Measurements from ENCODE around the gene CNTFR. TPM values are rescaled to one million over a fixed set of nuclear protein-coding genes. Genes with fewer than 3 reads are reported as not detected.

Gene CNTFR
- total and polyA plus RNA-seq, 2 of the 8 experiments (the other 6 are each of a cell fraction or from before 2014, with no cell fraction given): 1.2 to 4.2 TPM

- H3K9me3 ChIP-seq (ENCODE audit: insufficient read depth in 2 of 2, low read depth in 1 of 2, low read length in 1 of 2): no peaks in the 10 kb centered on the region
- H2BK120ac ChIP-seq (replicated peaks; ENCODE audit: low read depth, low read length): no peak overlapping the region
- no peak overlapping the region for H2AFZ ChIP-seq (ENCODE audit: low read length)
- H3K18ac ChIP-seq (ENCODE audit: extremely low read depth, low read length): no peak overlapping the region
- no peak overlapping the region for H3K14ac ChIP-seq (ENCODE audit: insufficient read length)
- no peak for DNase-seq (ENCODE audit: low read depth in 1 of 2, low spot score in 2 of 2)
- POLR2A ChIA-PET (ENCODE audit: partially characterized antibody): no interaction called here
- no peak overlapping the region for H2AK5ac ChIP-seq (ENCODE audit: low read depth, low read length)
- H3K23me2 ChIP-seq (ENCODE audit: low read depth, low read length): peaks cover 3% of the 10 kb centered on the region; the same call in 1 of the 2 replicates
- no peak overlapping the region for H4K91ac ChIP-seq (replicated peaks; ENCODE audit: insufficient read length, low read length)
- no peaks in the 10 kb centered on the region for H3K79me2 ChIP-seq (ENCODE audit: control insufficient read depth in 1 of 2, insufficient read depth in 2 of 2, low read length in 2 of 2)
- H3K4me2 ChIP-seq (ENCODE audit: insufficient read depth in 1 of 2, low read depth in 2 of 2, low read length in 2 of 2): no peak overlapping the region
- H2BK20ac ChIP-seq (ENCODE audit: low read length): no peak overlapping the region
- peaks cover 13 to 48% (median 23%) of the 10 kb centered on the region in 4 experiments for H3K4me1 ChIP-seq (replicated peaks in 1 of 4; ENCODE audit: control insufficient read depth in 3 of 4, insufficient read depth in 4 of 4, low read length in 3 of 4)
- H3K4ac ChIP-seq (replicated peaks; ENCODE audit: insufficient read length, low read depth, low read length): no peak overlapping the region
- no peak overlapping the region for H2BK12ac ChIP-seq (ENCODE audit: low read depth, low read length)
- H3K36me3 ChIP-seq (ENCODE audit: control insufficient read depth in 2 of 4, insufficient read depth in 4 of 4, low read length in 3 of 4): no peaks in the 10 kb centered on the region
- no peak overlapping the region for H3K4me3 ChIP-seq (ENCODE audit: extremely low read depth in 1 of 4, insufficient read depth in 2 of 4, low read depth in 3 of 4, low read length in 4 of 4)
- H3K9ac ChIP-seq (replicated peaks in 1 of 4; ENCODE audit: extremely low read depth in 1 of 4, low read depth in 3 of 4, low read length in 3 of 4): no peak overlapping the region
- H4K5ac ChIP-seq (ENCODE audit: insufficient read length, low read depth, low read length): no peak overlapping the region
- peaks cover 0 to 2% of the 10 kb centered on the region in 2 experiments for H4K20me1 ChIP-seq (replicated peaks in 1 of 2; ENCODE audit: control insufficient read depth in 1 of 2, insufficient read depth in 2 of 2, low read length in 2 of 2)
- H3K79me1 ChIP-seq (ENCODE audit: low read depth, low read length): no peaks in the 10 kb centered on the region
- H3K23ac ChIP-seq (ENCODE audit: insufficient read length): no peak overlapping the region
- CTCF ChIA-PET (ENCODE audit: partially characterized antibody): interaction anchor here (0.5 to 6.3 kb wide), 5 partner anchors 15 to 1222 kb away, joined by 3 to 48 read pairs (median 4); no protein-coding TSS in a partner anchor
- H3K27ac ChIP-seq (ENCODE audit: low read depth, low read length): no peak overlapping the region
- no peak overlapping the region for H2BK5ac ChIP-seq (ENCODE audit: low read depth, low read length)
- FAIRE-seq: no peak
- H2BK15ac ChIP-seq (ENCODE audit: low read length): no peak overlapping the region
- H4K8ac ChIP-seq (ENCODE audit: extremely low read depth, insufficient read depth, low read length): no peak overlapping the region
- H3K27me3 ChIP-seq (replicated peaks in 1 of 4; ENCODE audit: control insufficient read depth in 3 of 4, extremely low read depth in 1 of 4, insufficient read depth in 3 of 4, low read length in 3 of 4): peaks cover 0 to 23% (median 17%) of the 10 kb centered on the region in 4 experiments; a peak in 6 of 7 replicates
- H3K56ac ChIP-seq (replicated peaks; ENCODE audit: insufficient read length, low read depth, low read length): no peak overlapping the region
- TF ChIP-seq SUZ12 (IDR thresholded peaks at IDR 0.05; ENCODE audit: low read length) (no peak), KDM4A (IDR thresholded peaks at IDR 0.05; ENCODE audit: low read depth, low read length, severe bottlenecking) (no peak), MAFK (IDR thresholded peaks at IDR 0.05; ENCODE audit: low read depth, low read length) (no peak), GABPA (IDR thresholded peaks at IDR 0.05; ENCODE audit: borderline replicate concordance, insufficient read depth, low read length) (no peak), POLR2AphosphoS5 (IDR thresholded peaks at IDR 0.05; ENCODE audit: low read depth, low read length) (no peak)
Measured at GRCh38 chr9:34572092-34572491, 17.4 kb downstream of the CNTFR start.

Data from H1 (cell line).